ENCODE data around the gene ZBED5. TPM values are rescaled to one million over a fixed set of nuclear protein-coding genes. Genes with fewer than 3 reads are reported as not detected.

The ZBED5 gene
- total and polyA plus RNA-seq, 7 donors: 20.0 to 47.8 (median 26.4) TPM

GRCh38 chr11:10846660-10847059 is 11.2 kb downstream of the ZBED5 start:
- H3K4me1 ChIP-seq: peaks cover 9% of the 10 kb centered on the region
- no peak for TF ChIP-seq CTCF (IDR thresholded peaks at IDR 0.05)
- H3K9me3 ChIP-seq: no peaks in the 10 kb centered on the region
- ATAC-seq (peak; percentile 20 to 41 (median 34)), DNase-seq (no peak)
- no peaks in the 10 kb centered on the region for H3K27me3 ChIP-seq (ENCODE audit: insufficient read depth in 3 of 3, low read length in 2 of 3)
- no peak overlapping the region for H3K4me3 ChIP-seq
- intact Hi-C loops (cut with DNase I): no loop called here
- peaks cover 0 to 22% of the 10 kb centered on the region in 2 donors for H3K36me3 ChIP-seq (ENCODE audit: insufficient read depth in 1 of 2, low read depth in 1 of 2)
- H3K27ac ChIP-seq: no peak overlapping the region

GRCh38 chr11:10845589-10845988 is 12.3 kb downstream of the ZBED5 start:
- Histone ChIP-seq H3K4me3 (no peak overlapping the region), H3K27ac (no peak overlapping the region), H3K36me3 (ENCODE audit: insufficient read depth in 1 of 2, low read depth in 1 of 2) (peaks cover 0 to 16% of the 10 kb centered on the region in 2 donors), H3K27me3 (ENCODE audit: insufficient read depth in 3 of 3, low read length in 2 of 3) (no peaks in the 10 kb centered on the region), H3K9me3 (no peaks in the 10 kb centered on the region), H3K4me1 (peaks cover 9% of the 10 kb centered on the region)
- no peak for TF ChIP-seq CTCF (IDR thresholded peaks at IDR 0.05)
- DNase-seq: no peak
- ATAC-seq: no peak
- intact Hi-C loops (cut with DNase I): no loop called here
- 70 to 92% (median 72%) methylated on average over 2 of the region's 2 CpGs for WGBS, 3 donors

GRCh38 chr11:10844796-10845195 is 13.1 kb downstream of the ZBED5 start:
- peaks cover 9% of the 10 kb centered on the region for H3K4me1 ChIP-seq
- H3K27me3 ChIP-seq (ENCODE audit: insufficient read depth in 3 of 3, low read length in 2 of 3): no peaks in the 10 kb centered on the region
- H3K9me3 ChIP-seq: no peaks in the 10 kb centered on the region
- H3K27ac ChIP-seq: no peak overlapping the region
- no peak for TF ChIP-seq CTCF (IDR thresholded peaks at IDR 0.05)
- no peak overlapping the region for H3K4me3 ChIP-seq
- intact Hi-C loops (cut with DNase I): no loop called here
- peaks cover 0 to 9% of the 10 kb centered on the region in 2 donors for H3K36me3 ChIP-seq (ENCODE audit: insufficient read depth in 1 of 2, low read depth in 1 of 2)
- no peak for ATAC-seq
- no peak for DNase-seq

- no peak overlapping the region for H3K4me3 ChIP-seq
- ATAC-seq: no peak
- TF ChIP-seq CTCF (IDR thresholded peaks at IDR 0.05): no peak
- H3K27me3 ChIP-seq (ENCODE audit: insufficient read depth in 3 of 3, low read length in 2 of 3): no peaks in the 10 kb centered on the region
- no peak for DNase-seq
- peaks cover 9% of the 10 kb centered on the region for H3K4me1 ChIP-seq
- intact Hi-C loops (cut with DNase I): no loop called here
- no peaks in the 10 kb centered on the region for H3K9me3 ChIP-seq
- H3K36me3 ChIP-seq (ENCODE audit: insufficient read depth in 1 of 2, low read depth in 1 of 2): peaks cover 0 to 5% of the 10 kb centered on the region in 2 donors
- no peak overlapping the region for H3K27ac ChIP-seq
Measured at GRCh38 chr11:10844356-10844755, 13.5 kb downstream of the ZBED5 start.

- DNase-seq (no peak), ATAC-seq (no peak)
- no peaks in the 10 kb centered on the region for H3K27me3 ChIP-seq (ENCODE audit: insufficient read depth in 3 of 3, low read length in 2 of 3)
- intact Hi-C loops (cut with DNase I): no loop called here
- H3K27ac ChIP-seq: no peak overlapping the region
- no peaks in the 10 kb centered on the region for H3K9me3 ChIP-seq
- no peak for TF ChIP-seq CTCF (IDR thresholded peaks at IDR 0.05)
- no peak overlapping the region for H3K4me3 ChIP-seq
- no peaks in the 10 kb centered on the region for H3K36me3 ChIP-seq (ENCODE audit: insufficient read depth in 1 of 2, low read depth in 1 of 2)
- 70 to 86% (median 73%) methylated on average over 3 of the region's 3 CpGs for WGBS, 3 donors
- H3K4me1 ChIP-seq: no peaks in the 10 kb centered on the region
Measured at GRCh38 chr11:10838881-10839280, 19.0 kb downstream of the ZBED5 start.

All from psoas muscle (tissue), 8 donors.